IMR-90 (cell line): ENCODE results near the gene LCE3B.

Experiments
- BHLHE40 ChIP-seq: fragments of 150-350 bp; IDR thresholded peaks from 2 replicates; pipeline ENCODE4 v1.6.1; 2016; ENCODE audit warnings: mild to moderate bottlenecking, low read depth, low read length
- CEBPB ChIP-seq: IDR thresholded peaks from 2 replicates; pipeline ENCODE4 v1.6.1; 2012; ENCODE audit warnings: low read depth, low read length, improper control_type of control experiment
- CTCF ChIP-seq: conservative IDR thresholded peaks from 2 replicates; pipeline ENCODE4 v1.5.1; 2012; ENCODE audit warnings: mild to moderate bottlenecking, low read depth, low read length, improper control_type of control experiment
- MAFK ChIP-seq: IDR thresholded peaks from 2 replicates; pipeline ENCODE4 v1.6.1; 2012; ENCODE audit warnings: low read depth, low read length, improper control_type of control experiment
- MAZ ChIP-seq: IDR thresholded peaks from 2 replicates; pipeline ENCODE4 v1.6.1; 2012; ENCODE audit warnings: low read depth, mild to moderate bottlenecking, low read length, improper control_type of control experiment, moderate library complexity, borderline replicate concordance
- MXI1 ChIP-seq: IDR thresholded peaks from 2 replicates; pipeline ENCODE4 v1.6.1; 2012; ENCODE audit warnings: low read depth, mild to moderate bottlenecking, low read length, moderate library complexity, borderline replicate concordance
- POLR2A ChIP-seq: IDR thresholded peaks from 2 replicates; pipeline ENCODE4 v1.6.1; 2012; ENCODE audit warnings: mild to moderate bottlenecking, low read depth, low read length
- RAD21 ChIP-seq: IDR thresholded peaks from 2 replicates; pipeline ENCODE4 v1.6.1; 2012; ENCODE audit warnings: low read length, improper control_type of control experiment
- RFX5 ChIP-seq: IDR thresholded peaks from 2 replicates; pipeline ENCODE4 v1.8.0; 2012; ENCODE audit warnings: low read depth, mild to moderate bottlenecking, low read length, moderate library complexity
- TF ChIP-seq, protein P1 (sequence below): fragments of 150-350 bp; IDR thresholded peaks from 2 replicates; pipeline ENCODE4 v1.6.1; 2016; ENCODE audit warnings: low read depth, mild to moderate bottlenecking, low read length, moderate library complexity, borderline replicate concordance

DNA sequence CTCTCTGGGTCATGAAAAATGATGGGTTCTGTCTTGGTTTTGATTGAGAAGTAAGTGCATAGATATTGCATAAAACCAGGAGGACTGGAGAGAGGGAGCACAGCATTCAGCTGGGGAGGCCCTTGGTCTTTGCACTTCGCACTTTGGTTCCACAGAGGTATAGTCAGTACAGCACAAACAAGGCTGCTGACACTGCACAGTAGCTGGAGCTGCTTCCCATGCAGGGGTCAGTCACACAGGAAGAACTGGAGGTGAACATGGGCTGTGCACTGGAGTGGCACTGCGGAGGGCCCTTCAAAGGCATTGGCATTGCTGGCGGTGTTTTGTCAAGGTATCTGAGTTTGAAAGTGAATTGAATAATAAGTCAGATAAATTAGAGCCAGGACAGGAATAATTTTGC is 45.0 kb downstream of the LCE3B start:
- no peak for TF ChIP-seq POLR2A
- TF ChIP-seq CTCF = no peak
- TF ChIP-seq MAFK = no peak
- TF ChIP-seq MXI1 = no peak
- no peak for TF ChIP-seq RFX5
- TF ChIP-seq, protein P1, sequence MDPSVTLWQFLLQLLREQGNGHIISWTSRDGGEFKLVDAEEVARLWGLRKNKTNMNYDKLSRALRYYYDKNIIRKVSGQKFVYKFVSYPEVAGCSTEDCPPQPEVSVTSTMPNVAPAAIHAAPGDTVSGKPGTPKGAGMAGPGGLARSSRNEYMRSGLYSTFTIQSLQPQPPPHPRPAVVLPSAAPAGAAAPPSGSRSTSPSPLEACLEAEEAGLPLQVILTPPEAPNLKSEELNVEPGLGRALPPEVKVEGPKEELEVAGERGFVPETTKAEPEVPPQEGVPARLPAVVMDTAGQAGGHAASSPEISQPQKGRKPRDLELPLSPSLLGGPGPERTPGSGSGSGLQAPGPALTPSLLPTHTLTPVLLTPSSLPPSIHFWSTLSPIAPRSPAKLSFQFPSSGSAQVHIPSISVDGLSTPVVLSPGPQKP = no peak
- TF ChIP-seq RAD21 = no peak
- TF ChIP-seq BHLHE40 = no peak
- no peak for TF ChIP-seq MAZ
- no peak for TF ChIP-seq CEBPB
